Pancreas (tissue), 10 donors: ENCODE results near the gene IRF2BP2. TPM values are rescaled to one million over a fixed set of nuclear protein-coding genes. Genes with fewer than 3 reads are reported as not detected.
A peak's percentile ranks its signal among the peaks of the same experiment; 100 is the strongest.

Experiments
- ATAC-seq, 4 donors: fragments of 200-7000 bp; cut with Tn5 transposase; one replicate each; pipeline versions ENCODE4 v1.8.0 to v1.9.1; 2020; ENCODE audit warnings: mild to moderate bottlenecking in 4 of 4, moderate library complexity in 4 of 4
- DNase-seq, 6 donors: peaks; one replicate each; pipeline ENCODE4 v3.0.0-alpha.2; 2020
- FAIRE-seq: peaks from 2 replicates; lab custom pipeline; 2012; peaks lifted over from hg19 to GRCh38; lab: Jason Lieb, UNC
- H3K27ac ChIP-seq, 4 donors: fragments of 200-600 bp; sonication (generic); 1 replicate in 3 of 4; 2 replicates in 1 of 4; pipeline versions ENCODE4 v1.5.0 to v1.8.0; 2020
- H3K27me3 ChIP-seq, 4 donors: fragments of 200-600 bp; one replicate each; pipeline ENCODE4 v1.8.0; 2021
- H3K36me3 ChIP-seq, 3 donors: fragments of 200-600 bp; sonication (generic) in 1 of 3; one replicate each; pipeline versions ENCODE4 v1.5.0 to v1.8.0; 2020 to 2021
- H3K4me1 ChIP-seq, 3 donors: fragments of 200-600 bp; one replicate each; pipeline ENCODE4 v1.8.0; 2021
- H3K4me3 ChIP-seq, 4 donors: fragments of 200-600 bp; sonication (generic) in 2 of 4; one replicate each; pipeline versions ENCODE4 v1.5.0 to v1.8.0; 2020 to 2021
- H3K9me3 ChIP-seq, 4 donors: fragments of 200-600 bp; one replicate each; pipeline ENCODE4 v1.8.0; 2021
- CTCF ChIP-seq, 4 donors: fragments of 200-600 bp; sonication (generic) in 3 of 4; IDR thresholded peaks; one replicate each; pipeline versions ENCODE4 v1.5.0 to v1.8.0; 2021; ENCODE audit warnings: antibody characterized with exemption in 4 of 4
- WGBS, 2 donors: extraction: QIAGEN DNeasy Blood & Tissue Kit; methylation state at CpG; one replicate each; pipeline ENCODE4 v1.1.7; 2013; 5-methylcytosine and 5-hydroxymethylcytosine counted together
- intact Hi-C, 3 donors: fragments of 100-400 bp; cut with DNase I; formaldehyde crosslinking; loops; one replicate each; pipeline versions ENCODE4 v1.11.1 to v1.14.2; 2022
- polyA plus RNA-seq, 2 donors: library from polyadenylated mRNA; stranded (reverse); fragments of 200-250 nt; gene quantifications; one replicate each; pipeline ENCODE4 v1.2.3, GENCODE V29; 2013
- total RNA-seq, 6 donors: library from RNA; stranded (reverse); fragmentation: NEBNext Ultra II Directional in 4 of 6; extraction: Animal tissue kit (Norgen Biotek cat#: 25700) in 4 of 6; gene quantifications; one replicate each; pipeline versions ENCODE4 v1.2.1 to v1.2.4, GENCODE V29; 2021 to 2023
- donor health status: healthy with polysubstance abuse.
- donor health status: DM: no; HTN: no; CAD: no; lungs with moderate emphysema.
- donor health status: DM: no; HTN: no; CAD: no.
- donor health status: control.
- donor health status: control.
- donor health status: Bipolar disorder and iron deficiency.
- donor health status: DM: yes; HTN: yes; CAD: no.
- donor health status: DM: no; HTN: no; CAD: no.
- donor health status: DM: no; HTN: no; CAD: no.
- donor health status: DM: yes; HTN: yes; CAD: no.

The IRF2BP2 gene
- total and polyA plus RNA-seq, 8 donors: 47.0 to 95.6 (median 57.7) TPM

GRCh38 chr1:234610666-234611224 is 767 bp upstream of the IRF2BP2 start:
- H3K36me3 ChIP-seq: peaks cover 0 to 17% (median 13%) of the 10 kb centered on the region in 3 donors
- ATAC-seq: peak; percentile 59 to 75 (median 62)
- 0% methylated on average over 58 to 71 of the region's 71 CpGs for WGBS, 2 donors
- peak overlapping the region; percentile 99 to 100 (median 100) for H3K27ac ChIP-seq
- FAIRE-seq: no peak
- TF ChIP-seq CTCF (IDR thresholded peaks at IDR 0.05): no peak
- peaks cover 29 to 37% (median 35%) of the 10 kb centered on the region in 3 donors for H3K4me1 ChIP-seq
- H3K27me3 ChIP-seq: no peaks in the 10 kb centered on the region
- no peaks in the 10 kb centered on the region for H3K9me3 ChIP-seq
- peak overlapping the region; percentile 13 to 96 (median 44) for H3K4me3 ChIP-seq
- peak; percentile 95 to 98 (median 96) for DNase-seq
- intact Hi-C loops: loop anchor here in 1 of 3 donors (5.0 kb wide), 1 partner anchor 352 kb away; no protein-coding TSS in a partner anchor

GRCh38 chr1:234609691-234610042 is 311 bp downstream of the IRF2BP2 start:
- Histone ChIP-seq H3K9me3 (no peaks in the 10 kb centered on the region), H3K4me1 (peaks cover 27 to 32% (median 29%) of the 10 kb centered on the region in 3 donors), H3K36me3 (peaks cover 0 to 17% (median 13%) of the 10 kb centered on the region in 3 donors), H3K27me3 (no peaks in the 10 kb centered on the region), H3K4me3 (peak overlapping the region in 3 of 4 donors; percentile 36 to 96 (median 79)), H3K27ac (peak overlapping the region; percentile 99 to 100 (median 100))
- intact Hi-C loops: loop anchor here in 2 of 3 donors (5.0 to 10.0 kb wide), 3 partner anchors 113 to 465 kb away; no protein-coding TSS in a partner anchor
- no peak for TF ChIP-seq CTCF (IDR thresholded peaks at IDR 0.05)
- FAIRE-seq (no peak), ATAC-seq (no peak), DNase-seq (peak in 2 of 6 donors; percentile 65 to 78)
- 0 to 1% methylated on average over 4 to 65 of the region's 67 CpGs for WGBS, 2 donors

GRCh38 chr1:234608911-234609690 is 877 bp downstream of the IRF2BP2 start:
- ATAC-seq (no peak), FAIRE-seq (no peak), DNase-seq (peak in 5 of 6 donors; percentile 47 to 89 (median 74))
- H3K4me3 ChIP-seq: peak overlapping the region; percentile 46 to 96 (median 76)
- peaks cover 0 to 17% (median 13%) of the 10 kb centered on the region in 3 donors for H3K36me3 ChIP-seq
- peaks cover 24 to 26% (median 25%) of the 10 kb centered on the region in 3 donors for H3K4me1 ChIP-seq
- TF ChIP-seq CTCF (IDR thresholded peaks at IDR 0.05): no peak
- no peaks in the 10 kb centered on the region for H3K9me3 ChIP-seq
- peak overlapping the region; percentile 92 to 99 (median 98) for H3K27ac ChIP-seq
- intact Hi-C loops: loop anchor here in 2 of 3 donors (5.0 to 10.0 kb wide), 2 partner anchors 113 to 466 kb away; no protein-coding TSS in a partner anchor
- WGBS, 2 donors: 0 to 1% methylated on average over 49 to 118 of the region's 121 CpGs
- no peaks in the 10 kb centered on the region for H3K27me3 ChIP-seq

- no peak for TF ChIP-seq CTCF (IDR thresholded peaks at IDR 0.05)
- Histone ChIP-seq H3K27me3 (no peaks in the 10 kb centered on the region), H3K27ac (peak overlapping the region; percentile 92 to 99 (median 98)), H3K4me1 (peaks cover 16 to 21% (median 20%) of the 10 kb centered on the region in 3 donors), H3K36me3 (peaks cover 0 to 17% (median 13%) of the 10 kb centered on the region in 3 donors), H3K9me3 (no peaks in the 10 kb centered on the region), H3K4me3 (peak overlapping the region; percentile 46 to 96 (median 76))
- FAIRE-seq: no peak
- ATAC-seq: peak; percentile 19 to 55 (median 37)
- intact Hi-C loops: loop anchor here in 2 of 3 donors (5.0 to 10.0 kb wide), 2 partner anchors 114 to 467 kb away; no protein-coding TSS in a partner anchor
- DNase-seq: peak; percentile 75 to 90 (median 82)
- 0% methylated on average over 56 to 68 of the region's 68 CpGs for WGBS, 2 donors
These were observed 1.7 kb downstream of the IRF2BP2 start for GRCh38 chr1:234608025-234608910.
